K562 (cell line): ENCODE results near the gene LAT. TPM values are rescaled to one million over a fixed set of nuclear protein-coding genes. Genes with fewer than 3 reads are reported as not detected.
"Not testable (repeated sequence)": the region's sequence is repeated elsewhere in the genome, so short reads cannot be mapped to it uniquely, and the experiment has no call there.

ENCODE experiments used
- ATAC-seq: fragments of 200-7000 bp; cut with Tn5 transposase; 3 replicates; pipeline ENCODE4 v1.9.1; 2020; ENCODE audit warnings: moderate library complexity
- BruUV-seq: library from RNA; stranded (reverse); fragments of 400-500 nt; replicated peaks from 2 replicates; lab custom pipeline; 2021; lab: Mats Ljungman, UMichigan
- CTCF ChIA-PET: fragments of 300-600 bp; formaldehyde crosslinking; extraction: SDS; loops from one replicate; lab custom pipeline; 2021; ENCODE audit warnings: low intra/inter-chr PET ratio; lab: Yijun Ruan, JAX
- POLR2A ChIA-PET: fragments of 300-600, 350-650 bp; sonication (Branson Sonifier 250); formaldehyde crosslinking; extraction: SDS; loops from one replicate; lab custom pipeline; 2021; ENCODE audit warnings: antibody characterized with exemption, inconsistent platforms; lab: Yijun Ruan, JAX
- DNase-seq, 4 experiments: peaks; one replicate each; pipeline versions ENCODE4 v3.0.0 to v3.0.0-alpha.2; 2011 to 2018; ENCODE audit warnings: low spot score in 3 of 4, mixed read lengths in 3 of 4; ENCODE audit errors: extremely low read depth in 1 of 4
- FAIRE-seq: peaks from 2 replicates; lab custom pipeline; 2011; peaks lifted over from hg19 to GRCh38; lab: Jason Lieb, UNC
- H2AFZ ChIP-seq: 2 replicates; pipeline ENCODE4 v1.6.0; 2011; ENCODE audit warnings: low read depth, low read length, control low read depth, inconsistent platforms
- H3K27ac ChIP-seq: fragments of 200-600 bp; 3 replicates; pipeline ENCODE4 v1.8.0; 2011; ENCODE audit warnings: low read depth, mild to moderate bottlenecking, control low read depth, inconsistent platforms, low read length, moderate library complexity, mixed read lengths; ENCODE audit errors: extremely low read depth
- H3K27me3 ChIP-seq, 2 experiments: fragments of 300-600 bp in 1 of 2; 2 replicates in 1 of 2; 3 replicates in 1 of 2; pipeline versions ENCODE4 v1.6.0 to v1.8.0; 2011; ENCODE audit warnings: inconsistent platforms in 2 of 2, low read length in 2 of 2, mild to moderate bottlenecking in 1 of 2, mixed read lengths in 1 of 2, moderate library complexity in 1 of 2; ENCODE audit not compliant: control insufficient read depth in 2 of 2, insufficient read depth in 2 of 2
- H3K36me3 ChIP-seq: fragments of 300-600 bp; 3 replicates; pipeline ENCODE4 v1.8.0; 2011; ENCODE audit warnings: mild to moderate bottlenecking, low read length, inconsistent platforms; ENCODE audit not compliant: control insufficient read depth, insufficient read depth
- H3K4me1 ChIP-seq, 2 experiments: fragments of 200-600 bp in 1 of 2; replicated peaks in 1 of 2; 2 replicates in 1 of 2; 3 replicates in 1 of 2; pipeline versions ENCODE4 v1.5.1 to v1.8.0; 2011; ENCODE audit warnings: inconsistent platforms in 2 of 2, low read length in 2 of 2, mild to moderate bottlenecking in 1 of 2, mixed read lengths in 1 of 2, moderate library complexity in 1 of 2; ENCODE audit not compliant: control insufficient read depth in 2 of 2, insufficient read depth in 2 of 2
- H3K4me2 ChIP-seq: 2 replicates; pipeline ENCODE4 v1.6.1; 2011; ENCODE audit warnings: low read length, control low read depth, inconsistent platforms, mixed read lengths; ENCODE audit not compliant: insufficient read depth
- H3K4me3 ChIP-seq: fragments of 200-600 bp; sonication (generic), shearing (Covaris generic); 2 replicates; pipeline ENCODE4 v1.5.1; 2016; ENCODE audit warnings: control low read depth, inconsistent platforms
- H3K79me2 ChIP-seq: fragments of 200-600 bp; 3 replicates; pipeline ENCODE4 v1.8.0; 2011; ENCODE audit warnings: low read length, inconsistent platforms; ENCODE audit not compliant: control insufficient read depth, insufficient read depth
- H3K9ac ChIP-seq, 2 experiments: 2 replicates each; pipeline versions ENCODE4 v1.6.0 to v1.6.1; 2011; ENCODE audit warnings: low read depth in 2 of 2, low read length in 2 of 2, control low read depth in 1 of 2, inconsistent platforms in 1 of 2, mild to moderate bottlenecking in 1 of 2, mixed read lengths in 1 of 2; ENCODE audit not compliant: insufficient read depth in 1 of 2
- H3K9me1 ChIP-seq: one replicate; pipeline ENCODE4 v1.6.0; 2011; ENCODE audit warnings: inconsistent platforms, mild to moderate bottlenecking, low read length, moderate library complexity; ENCODE audit not compliant: control insufficient read depth, insufficient read depth
- H3K9me3 ChIP-seq: replicated peaks from 2 replicates; pipeline ENCODE4 v1.5.1; 2011; ENCODE audit warnings: low read depth, low read length, inconsistent platforms; ENCODE audit not compliant: control insufficient read depth, insufficient read depth
- H4K20me1 ChIP-seq: replicated peaks from 2 replicates; pipeline ENCODE4 v1.6.1; 2011; ENCODE audit warnings: low read length, inconsistent platforms, mixed read lengths; ENCODE audit not compliant: control insufficient read depth, insufficient read depth
- CTCF ChIP-seq, 3 experiments: IDR thresholded peaks in 2 of 3; conservative IDR thresholded peaks in 1 of 3; 2 replicates each; pipeline ENCODE4 v1.5.1; 2011 to 2012; ENCODE audit warnings: low read length in 3 of 3, mild to moderate bottlenecking in 3 of 3, control low read depth in 2 of 3, improper control_type of control experiment in 1 of 3, inconsistent platforms in 1 of 3, low read depth in 1 of 3, mixed read lengths in 1 of 3, moderate library complexity in 1 of 3; ENCODE audit not compliant: insufficient read depth in 2 of 3
- GTF2B ChIP-seq: IDR thresholded peaks from 2 replicates; pipeline ENCODE4 v1.6.1; 2011; ENCODE audit not compliant: insufficient read length; ENCODE audit errors: extremely low read depth
- RBM22 ChIP-seq: fragments of 200-400 bp; formaldehyde crosslinking; IDR thresholded peaks from 2 replicates; pipeline ENCODE4 v1.6.1; 2018; ENCODE audit warnings: low read length, low read depth; ENCODE audit not compliant: poor library complexity, severe bottlenecking
- TEAD1 ChIP-seq, 2 experiments: fragments of 450-650 bp in 1 of 2; sonication (generic) in 1 of 2; formaldehyde crosslinking; IDR thresholded peaks; 2 replicates each; pipeline versions ENCODE4 v1.4.0 to v1.8.0; 2020 to 2022; ENCODE audit warnings: mild to moderate bottlenecking in 2 of 2, missing genetic modification reagents in 1 of 2
- WGBS: fragments of 100-300 bp; shearing (Covaris generic); methylation state at CpG from one replicate; pipeline ENCODE4 v1.1.6; 2016; ENCODE audit warnings: low coverage, mixed read lengths; ENCODE audit not compliant: insufficient coverage; ENCODE audit errors: missing lambda C conversion rate; 5-methylcytosine and 5-hydroxymethylcytosine counted together
- in situ Hi-C: fragments of 300-500 bp; cut with MboI; formaldehyde crosslinking; loops from 4 replicates; pipeline ENCODE4 v1.15.0; 2018; ENCODE audit warnings: inconsistent platforms, mixed read lengths
- intact Hi-C: fragments of 100-400 bp; cut with micrococcal nuclease; formaldehyde crosslinking; loops from 2 replicates; pipeline ENCODE4 v1.14.2; 2022
- polyA plus RNA-seq, 8 experiments: library from polyadenylated mRNA; depleted of rRNA in 4 of 8; stranded (reverse) in 5 of 8; unstranded in 3 of 8; fragments of >200 nt; fragmentation: Nextera tagmentation in 2 of 8; fragmentation: Illumina TruSeq in 1 of 8; extraction: Ambion mirVana in 2 of 8; extraction: Trizol in 1 of 8; gene quantifications; 2 replicates each; pipeline versions ENCODE4 v1.2.1 to v1.2.3, GENCODE V29; 2011 to 2014; ENCODE audit warnings: inconsistent platforms in 1 of 8, missing spikeins in 1 of 8
- total RNA-seq, 7 experiments: library from RNA; depleted of rRNA in 6 of 7; stranded (reverse); fragments of >200 nt in 6 of 7; fragmentation: Illumina TruSeq in 2 of 7; extraction: Trizol in 2 of 7; gene quantifications; 2 replicates each; pipeline versions ENCODE4 v1.2.1 to v1.2.3, GENCODE V29; 2011 to 2021; ENCODE audit warnings: low replicate concordance in 1 of 7

Gene LAT
- total and polyA plus RNA-seq, 9 of the 15 experiments (the other 6 are each of a cell fraction or from before 2014, with no cell fraction given), result 0.40 to 4.2 (median 1.3) TPM

GRCh38 chr16:28980330-28980729, 4.5 kb upstream of the LAT start:
- FAIRE-seq, POLR2A ChIA-PET, intact Hi-C loops, H3K4me2 ChIP-seq, DNase-seq, H3K4me3 ChIP-seq, H3K79me2 ChIP-seq, H3K27me3 ChIP-seq, H4K20me1 ChIP-seq, H3K9ac ChIP-seq, CTCF ChIA-PET, ATAC-seq, H3K27ac ChIP-seq, BruUV-seq, H3K9me3 ChIP-seq, H2AFZ ChIP-seq, H3K9me1 ChIP-seq: not testable (repeated sequence)
- Histone ChIP-seq H3K4me1 (peaks cover 11 to 36% of the 10 kb centered on the region in 2 experiments; a peak in 3 of 5 replicates), H3K36me3 (peaks cover 47% of the 10 kb centered on the region)
- in situ Hi-C loops, result loop anchor here (10.0 to 25.0 kb wide), 2 partner anchors 104 to 1232 kb away; no protein-coding TSS in a partner anchor
- TF ChIP-seq CTCF (IDR thresholded peaks at IDR 0.05 in 2 of 3, conservative IDR thresholded peaks at IDR 0.05 in 1 of 3; ENCODE audit: insufficient read depth in 2 of 3, low read depth in 1 of 3, low read length in 3 of 3), result 0 out of 6 replicates have a peak, but pooled peaks of 1 of the 3 experiments have one; percentile 10
- 95% methylated on average over 6 of the region's 7 CpGs for WGBS

- no peaks in the 10 kb centered on the region for H4K20me1 ChIP-seq
These were observed 3.9 kb upstream of the LAT start for GRCh38 chr16:28980929-28981328.

More at GRCh38 chr16:28980929-28981328, 3.9 kb upstream of the LAT start:
- Histone ChIP-seq H3K4me2 (no peak overlapping the region), H3K9ac (no peak overlapping the region), H2AFZ (no peak overlapping the region), H3K9me1 (peaks cover 3% of the 10 kb centered on the region), H3K36me3 (peaks cover 47% of the 10 kb centered on the region), H3K4me3 (no peak overlapping the region), H3K4me1 (peaks cover 6 to 33% of the 10 kb centered on the region in 2 experiments; a peak in 1 of 5 replicates), H3K79me2 (no peaks in the 10 kb centered on the region), H3K27me3 (no peaks in the 10 kb centered on the region), H3K27ac (no peak overlapping the region), H3K9me3 (peaks cover 5% of the 10 kb centered on the region; the same call in 1 of the 2 replicates)
- no peak for ATAC-seq
- no TSS peak for BruUV-seq
- FAIRE-seq, result no peak
- 97% methylated on average over 7 of the region's 7 CpGs for WGBS
- POLR2A ChIA-PET, result interaction anchor here (0.6 kb wide), 1 partner anchor 177 kb away, joined by 3 read pairs; no protein-coding TSS in a partner anchor
- TF ChIP-seq GTF2B (no peak), TEAD1 (CRISPR knock-in tag; IDR thresholded peaks at IDR 0.05) (no peak), RBM22 (no peak)
- CTCF ChIA-PET, result no interaction called here
- in situ Hi-C loops, result loop anchor here (10.0 to 25.0 kb wide), 2 partner anchors 104 to 1231 kb away; no protein-coding TSS in a partner anchor
- DNase-seq, result no peak
- intact Hi-C loops, result no loop called here
